Duodenal mucosa (tissue), 2 donors: ENCODE results near the gene MFN2.
A peak's percentile ranks its signal among the peaks of the same experiment; 100 is the strongest.

Source experiments
- H3K27ac ChIP-seq: one replicate; pipeline ENCODE4 v1.7.0; 2013; ENCODE audit warnings: low read depth, low read length
- H3K27me3 ChIP-seq, 2 donors: one replicate each; pipeline ENCODE4 v1.7.0; 2013; ENCODE audit warnings: low read length in 2 of 2, control low read depth in 1 of 2; ENCODE audit not compliant: insufficient read depth in 2 of 2, control insufficient read depth in 1 of 2
- H3K36me3 ChIP-seq, 2 donors: one replicate each; pipeline ENCODE4 v1.7.0; 2013; ENCODE audit warnings: low read length in 2 of 2, control low read depth in 1 of 2; ENCODE audit not compliant: insufficient read depth in 2 of 2, control insufficient read depth in 1 of 2
- H3K4me1 ChIP-seq, 2 donors: one replicate each; pipeline ENCODE4 v1.7.0; 2013; ENCODE audit warnings: low read length in 2 of 2, control low read depth in 1 of 2; ENCODE audit not compliant: insufficient read depth in 2 of 2, control insufficient read depth in 1 of 2
- H3K4me3 ChIP-seq, 2 donors: one replicate each; pipeline ENCODE4 v1.7.0; 2013; ENCODE audit warnings: low read length in 2 of 2, low read depth in 1 of 2
- H3K9ac ChIP-seq, 2 donors: one replicate each; pipeline ENCODE4 v1.7.0; 2013; ENCODE audit warnings: low read length in 2 of 2, low read depth in 1 of 2
- H3K9me3 ChIP-seq, 2 donors: one replicate each; pipeline ENCODE4 v1.7.0; 2013; ENCODE audit warnings: low read length in 2 of 2, control low read depth in 1 of 2; ENCODE audit not compliant: control insufficient read depth in 1 of 2

Gene MFN2

GRCh38 chr1:11960276-11960675 is 20.0 kb upstream of the MFN2 start:
- no peak overlapping the region for H3K27ac ChIP-seq

GRCh38 chr1:11960715-11961114 is 19.5 kb upstream of the MFN2 start:
- H3K9me3 ChIP-seq = no peaks in the 10 kb centered on the region
- no peak overlapping the region for H3K4me3 ChIP-seq
- H3K36me3 ChIP-seq = peaks cover 16 to 46% of the 10 kb centered on the region in 2 donors
- H3K9ac ChIP-seq = no peak overlapping the region
- H3K27ac ChIP-seq = no peak overlapping the region
- H3K4me1 ChIP-seq = peaks cover 7 to 16% of the 10 kb centered on the region in 2 donors
- H3K27me3 ChIP-seq = no peaks in the 10 kb centered on the region

More at GRCh38 chr1:11960276-11960675, 20.0 kb upstream of the MFN2 start:
- Histone ChIP-seq H3K9ac (no peak overlapping the region), H3K36me3 (peaks cover 16 to 42% of the 10 kb centered on the region in 2 donors), H3K4me3 (no peak overlapping the region), H3K27me3 (no peaks in the 10 kb centered on the region), H3K9me3 (no peaks in the 10 kb centered on the region), H3K4me1 (peaks cover 7 to 16% of the 10 kb centered on the region in 2 donors)

- H3K27me3 ChIP-seq = no peaks in the 10 kb centered on the region
Observed at GRCh38 chr1:11961230-11961629, 19.0 kb upstream of the MFN2 start.

DNA sequence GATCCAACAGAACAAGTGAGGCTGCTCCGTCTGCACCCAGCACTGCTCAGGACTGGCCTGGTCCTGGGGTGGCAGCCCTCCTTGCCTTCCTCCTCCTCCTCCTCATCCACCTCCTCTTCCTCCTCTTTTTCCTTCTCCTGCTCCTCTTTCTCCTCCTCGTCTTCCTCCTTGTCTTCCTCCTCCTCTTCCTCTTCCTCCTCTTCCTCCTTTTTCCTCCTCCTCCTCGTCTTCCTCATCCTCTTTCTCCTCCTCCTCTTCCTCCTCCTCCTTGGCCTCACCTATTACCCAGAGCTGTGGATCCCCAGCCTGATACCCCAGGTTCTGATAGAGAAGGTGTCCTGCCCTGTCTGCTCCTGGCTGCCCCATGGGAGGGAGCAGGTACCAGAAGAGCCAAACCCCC is 16.6 kb upstream of the MFN2 start:
- no peaks in the 10 kb centered on the region for H3K27me3 ChIP-seq
- H3K27ac ChIP-seq = no peak overlapping the region
- H3K4me3 ChIP-seq = no peak overlapping the region

More at GRCh38 chr1:11961230-11961629, 19.0 kb upstream of the MFN2 start:
- no peak overlapping the region for H3K9ac ChIP-seq
- H3K4me1 ChIP-seq = peaks cover 7 to 16% of the 10 kb centered on the region in 2 donors
- no peaks in the 10 kb centered on the region for H3K9me3 ChIP-seq
- no peak overlapping the region for H3K4me3 ChIP-seq
- H3K27ac ChIP-seq = no peak overlapping the region
- H3K36me3 ChIP-seq = peaks cover 16 to 50% of the 10 kb centered on the region in 2 donors

DNA sequence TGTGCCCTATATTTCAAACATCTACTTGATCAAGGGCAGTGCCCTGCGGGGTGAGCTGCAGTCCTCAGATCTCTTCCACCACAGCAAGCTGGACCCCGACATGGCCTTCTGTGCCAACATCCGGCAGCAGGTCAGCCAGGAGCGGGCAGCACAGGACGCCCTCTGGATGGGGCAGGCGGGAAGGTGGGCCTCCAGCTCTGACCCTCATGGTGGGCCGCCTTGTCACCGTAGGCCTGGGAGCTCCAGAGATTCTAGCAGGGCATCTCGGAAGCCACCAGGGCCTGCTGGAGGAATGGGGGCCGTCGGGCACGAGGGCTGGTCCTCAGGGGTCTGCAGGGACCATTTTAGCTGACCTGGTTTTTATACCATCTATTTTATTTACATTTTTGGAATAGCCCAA is 15.6 kb upstream of the MFN2 start:
- H3K27ac ChIP-seq = no peak overlapping the region
- H3K36me3 ChIP-seq = peaks cover 11 to 30% of the 10 kb centered on the region in 2 donors
- no peaks in the 10 kb centered on the region for H3K27me3 ChIP-seq
- H3K4me1 ChIP-seq = peaks cover 7 to 16% of the 10 kb centered on the region in 2 donors
- no peaks in the 10 kb centered on the region for H3K9me3 ChIP-seq
- H3K4me3 ChIP-seq = no peak overlapping the region
- no peak overlapping the region for H3K9ac ChIP-seq

More for the DNA sequence above, 16.6 kb upstream of the MFN2 start:
- Histone ChIP-seq H3K4me1 (peaks cover 7 to 16% of the 10 kb centered on the region in 2 donors), H3K9ac (no peak overlapping the region), H3K9me3 (no peaks in the 10 kb centered on the region), H3K36me3 (peaks cover 12 to 31% of the 10 kb centered on the region in 2 donors)

GRCh38 chr1:11967028-11967547 is 13.2 kb upstream of the MFN2 start:
- Histone ChIP-seq H3K9ac (no peak overlapping the region), H3K4me3 (no peak overlapping the region), H3K27ac (no peak overlapping the region), H3K4me1 (no peaks in the 10 kb centered on the region), H3K27me3 (no peaks in the 10 kb centered on the region), H3K36me3 (peaks cover 11 to 30% of the 10 kb centered on the region in 2 donors), H3K9me3 (no peaks in the 10 kb centered on the region)

- Histone ChIP-seq H3K27me3 (no peaks in the 10 kb centered on the region), H3K9me3 (no peaks in the 10 kb centered on the region), H3K27ac (no peak overlapping the region), H3K4me1 (no peaks in the 10 kb centered on the region), H3K36me3 (peaks cover 0 to 28% of the 10 kb centered on the region in 2 donors), H3K9ac (no peak overlapping the region), H3K4me3 (no peak overlapping the region)
Observed at GRCh38 chr1:11970441-11971185, 9.6 kb upstream of the MFN2 start.

GRCh38 chr1:11977625-11978024 is 2.6 kb upstream of the MFN2 start:
- H3K27ac ChIP-seq = no peak overlapping the region
- H3K9me3 ChIP-seq = no peaks in the 10 kb centered on the region
- peak overlapping the region in 1 of 2 donors; percentile 12 for H3K9ac ChIP-seq
- peaks cover 32 to 37% of the 10 kb centered on the region in 2 donors for H3K4me1 ChIP-seq
- no peaks in the 10 kb centered on the region for H3K27me3 ChIP-seq
- no peak overlapping the region for H3K4me3 ChIP-seq
- peaks cover 0 to 28% of the 10 kb centered on the region in 2 donors for H3K36me3 ChIP-seq

DNA sequence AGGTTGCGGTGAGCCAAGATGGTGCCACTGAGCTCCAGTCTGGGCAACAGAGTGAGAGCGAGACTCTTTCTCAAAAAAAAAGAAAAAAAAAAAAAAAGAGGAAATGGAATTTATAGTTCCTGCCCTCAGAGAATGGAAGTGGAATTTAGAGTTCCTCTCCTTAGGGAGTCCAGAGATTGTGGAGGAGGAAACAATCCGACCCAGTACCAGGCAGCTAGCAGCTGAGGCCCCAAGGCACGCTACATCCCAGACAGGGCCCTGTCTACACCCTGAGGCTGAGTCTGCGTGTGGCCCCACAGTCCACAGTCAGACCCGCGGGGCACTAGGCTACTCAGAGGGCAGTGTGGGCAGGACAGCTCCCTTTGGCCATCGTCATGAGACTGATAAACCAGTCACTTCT is 1.9 kb upstream of the MFN2 start:
- no peak overlapping the region for H3K9ac ChIP-seq
- peaks cover 0 to 31% of the 10 kb centered on the region in 2 donors for H3K36me3 ChIP-seq
- no peaks in the 10 kb centered on the region for H3K27me3 ChIP-seq
- peaks cover 36 to 43% of the 10 kb centered on the region in 2 donors for H3K4me1 ChIP-seq
- H3K27ac ChIP-seq = no peak overlapping the region
- no peaks in the 10 kb centered on the region for H3K9me3 ChIP-seq
- no peak overlapping the region for H3K4me3 ChIP-seq

- peak overlapping the region; percentile 98 to 99 for H3K4me3 ChIP-seq
- H3K9ac ChIP-seq = peak overlapping the region; percentile 55 to 63
- H3K4me1 ChIP-seq = peaks cover 45 to 53% of the 10 kb centered on the region in 2 donors
- no peaks in the 10 kb centered on the region for H3K27me3 ChIP-seq
- peak overlapping the region; percentile 93 for H3K27ac ChIP-seq
- no peaks in the 10 kb centered on the region for H3K9me3 ChIP-seq
- peaks cover 4 to 34% of the 10 kb centered on the region in 2 donors for H3K36me3 ChIP-seq
Observed at GRCh38 chr1:11979028-11979850, 1.0 kb upstream of the MFN2 start.
